Myometrial cell (primary cell): Measurements from ENCODE around the gene GRK5. TPM values are rescaled to one million over a fixed set of nuclear protein-coding genes. Genes with fewer than 3 reads are reported as not detected.

Experiments used
- total RNA-seq: library from RNA; depleted of rRNA; stranded (reverse); fragments of >200 nt; gene quantifications from 2 replicates; pipeline ENCODE4 v1.2.3, GENCODE V29; 2015

Gene GRK5
- 6.9 and 9.2 TPM in 2 replicates for total RNA-seq

GRCh38 chr10:119207366-119207666 lies at the start of gene GRK5:
GRK5 (plus strand) TSS chr10:119207571; CDS start chr10:119207918, 347 bp downstream.

GRCh38 chr10:119165171-119166117 lies 41.9 kb upstream of the GRK5 start, which contains the start of gene SFXN4:
SFXN4 (minus strand) TSS chr10:119165714; CDS start chr10:119165647, 67 bp downstream.

GRCh38 chr10:119178372-119179119 lies 28.8 kb upstream of the GRK5 start, which contains the start of gene PRDX3:
PRDX3 (minus strand) TSS chr10:119178812; CDS start chr10:119178790, 22 bp downstream.

Other genes starting within 250 kb of the GRK5 start
- under 0.01 and 0.58 TPM in 2 replicates for gene NANOS1, start 177.9 kb upstream of the GRK5 start, total RNA-seq
- gene EIF3A, start 126.8 kb upstream of the GRK5 start, total RNA-seq, result 62.0 and 88.1 TPM in 2 replicates
- 63.6 and 72.1 TPM in 2 replicates for gene DENND10, start 103.5 kb upstream of the GRK5 start, total RNA-seq
- gene SFXN4, start 41.9 kb upstream of the GRK5 start, total RNA-seq, result 16.1 and 16.7 TPM in 2 replicates
- 281 and 284 TPM in 2 replicates for gene PRDX3, start 28.8 kb upstream of the GRK5 start, total RNA-seq